GM12878 (cell line): ENCODE measurements around the gene CYB5R2. TPM values are rescaled to one million over a fixed set of nuclear protein-coding genes. Genes with fewer than 3 reads are reported as not detected.

Source experiments
- ASH2L ChIP-seq: fragments of 300-600, 200-600 bp; sonication (generic); IDR thresholded peaks from 2 replicates; pipeline ENCODE4 v1.6.1; 2017; ENCODE audit warnings: low read depth, mild to moderate bottlenecking, borderline replicate concordance
- BHLHE40 ChIP-seq, 2 experiments: fragments of 450-650 bp in 1 of 2; IDR thresholded peaks; 2 replicates each; pipeline ENCODE4 v1.6.1; 2011 to 2017; ENCODE audit warnings: low read depth in 2 of 2, borderline replicate concordance in 1 of 2, improper control_type of control experiment in 1 of 2, low read length in 1 of 2, mild to moderate bottlenecking in 1 of 2
- CUX1 ChIP-seq: IDR thresholded peaks from 2 replicates; pipeline ENCODE4 v1.6.1; 2012; ENCODE audit warnings: improper control_type of control experiment, low read depth, low read length; ENCODE audit not compliant: insufficient replicate concordance
- EGR1 ChIP-seq, 2 experiments: IDR thresholded peaks; 1 replicate in 1 of 2; 2 replicates in 1 of 2; pipeline ENCODE4 v1.6.1; 2011 to 2012; ENCODE audit warnings: low read depth in 2 of 2, low read length in 2 of 2, borderline replicate concordance in 1 of 2, mild to moderate bottlenecking in 1 of 2, moderate library complexity in 1 of 2
- NFYB ChIP-seq: IDR thresholded peaks from 2 replicates; pipeline ENCODE4 v1.6.1; 2011; ENCODE audit warnings: low read depth, mild to moderate bottlenecking, low read length, improper control_type of control experiment, moderate library complexity; ENCODE audit not compliant: insufficient read depth
- SIN3A ChIP-seq: IDR thresholded peaks from 2 replicates; pipeline ENCODE4 v1.6.1; 2012; ENCODE audit warnings: low read depth, low read length, improper control_type of control experiment
- SMAD5 ChIP-seq: IDR thresholded peaks from 2 replicates; pipeline ENCODE4 v1.6.1; 2016; ENCODE audit warnings: antibody characterized with exemption, low read depth
- polyA plus RNA-seq, 11 experiments: library from polyadenylated mRNA; depleted of rRNA in 4 of 11; unstranded in 6 of 11; stranded (reverse) in 5 of 11; fragments of >200 nt; fragmentation: Nextera tagmentation in 4 of 11; fragmentation: Illumina TruSeq in 1 of 11; extraction: Ambion mirVana in 4 of 11; extraction: Trizol in 1 of 11; gene quantifications; 1 replicate in 1 of 11; 2 replicates in 10 of 11; pipeline versions ENCODE4 v1.2.1 to v1.2.3, GENCODE V29; 2011 to 2016; ENCODE audit warnings: inconsistent platforms in 2 of 11, missing spikeins in 2 of 11, low read depth in 1 of 11
- total RNA-seq, 4 experiments: library from RNA; depleted of rRNA in 3 of 4; stranded (reverse); fragments of >200 nt in 3 of 4; fragmentation: Illumina TruSeq in 1 of 4; extraction: Trizol in 1 of 4; gene quantifications; 2 replicates each; pipeline versions ENCODE4 v1.2.1 to v1.2.3, GENCODE V29; 2013 to 2021

The CYB5R2 gene
- total and polyA plus RNA-seq, 10 of the 15 experiments (the other 5 are each of a cell fraction or from before 2014, with no cell fraction given), result 21.0 to 111 (median 70.4) TPM

DNA sequence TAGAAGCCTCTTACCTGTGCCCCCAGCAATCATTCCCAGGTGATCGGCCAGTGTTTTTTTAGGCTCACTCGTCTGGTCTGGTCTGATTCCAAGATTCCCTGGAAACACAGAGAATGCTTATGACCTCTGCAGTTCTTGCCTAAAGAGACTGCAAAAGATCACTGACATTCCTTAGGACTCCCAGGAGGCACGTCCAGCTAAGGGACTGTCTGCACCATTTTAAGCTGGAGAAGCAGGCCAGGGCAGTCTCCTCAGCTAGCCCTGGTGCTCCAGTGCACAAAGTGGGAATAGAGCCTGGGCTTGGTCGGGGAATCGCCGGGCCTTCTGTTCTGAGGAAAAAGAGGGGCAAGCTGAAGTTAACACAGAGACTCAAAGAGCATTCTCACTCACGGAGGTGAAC is 4.8 kb downstream of the CYB5R2 start (continued):
- TF ChIP-seq SMAD5, result no peak
- no peak for TF ChIP-seq ASH2L
- TF ChIP-seq NFYB, result no peak
- TF ChIP-seq EGR1 (IDR thresholded peaks at IDR 0.05; ENCODE audit: borderline replicate concordance in 1 of 2, low read depth in 2 of 2, low read length in 2 of 2), result no peak
- TF ChIP-seq BHLHE40 (IDR thresholded peaks at IDR 0.05; ENCODE audit: borderline replicate concordance in 1 of 2, low read depth in 2 of 2, low read length in 1 of 2), result no peak
- TF ChIP-seq CUX1, result no peak
- TF ChIP-seq SIN3A, result no peak
